HEK293 (cell line): ENCODE results near the gene SPNS2.

ENCODE experiments used
- CTCF ChIA-PET: fragments of 350-600 bp; formaldehyde crosslinking; extraction: SDS; loops from one replicate; lab custom pipeline; 2021; ENCODE audit warnings: antibody characterized with exemption; lab: Yijun Ruan, JAX
- POLR2A ChIA-PET: fragments of 300-600 bp; formaldehyde crosslinking; extraction: SDS; loops from one replicate; lab custom pipeline; 2020; ENCODE audit warnings: antibody characterized with exemption, inconsistent platforms; lab: Yijun Ruan, JAX
- H3K27ac ChIP-seq: fragments of 200-500 bp; sonication (Bioruptor generic); 2 replicates; pipeline ENCODE4 v1.5.1; 2014; ENCODE audit warnings: low read depth, low read length, control low read depth, inconsistent platforms; ENCODE audit errors: extremely low read depth
- H3K36me3 ChIP-seq, 2 experiments: fragments of 200-500 bp in 1 of 2; sonication (Bioruptor generic) in 1 of 2; 1 replicate in 1 of 2; 2 replicates in 1 of 2; pipeline ENCODE4 v1.5.1; 2014 to 2017; ENCODE audit warnings: inconsistent platforms in 2 of 2, low read length in 2 of 2; ENCODE audit not compliant: control insufficient read depth in 2 of 2, insufficient read depth in 1 of 2
- H3K4me1 ChIP-seq: fragments of 200-500 bp; sonication (Bioruptor generic); 2 replicates; pipeline ENCODE4 v1.5.1; 2014; ENCODE audit warnings: mild to moderate bottlenecking, low read length, inconsistent platforms; ENCODE audit not compliant: control insufficient read depth, insufficient read depth
- H3K4me3 ChIP-seq: 2 replicates; pipeline ENCODE4 v1.5.1; 2011; ENCODE audit warnings: low read depth, mild to moderate bottlenecking, control low read depth, low read length, moderate library complexity
- H3K9me3 ChIP-seq: fragments of 200-500 bp; sonication (Bioruptor generic); 2 replicates; pipeline ENCODE4 v1.5.1; 2014; ENCODE audit warnings: low read depth, low read length, inconsistent platforms; ENCODE audit not compliant: control insufficient read depth, insufficient read depth
- KLF1 ChIP-seq: fragments of 450-650 bp; formaldehyde crosslinking; IDR thresholded peaks from 2 replicates; pipeline ENCODE4 v1.5.1; 2016; ENCODE audit warnings: missing biosample characterization, missing genetic modification characterization
- KLF17 ChIP-seq: fragments of 450-650 bp; formaldehyde crosslinking; IDR thresholded peaks from 2 replicates; pipeline ENCODE4 v1.5.1; 2016; ENCODE audit warnings: missing biosample characterization, missing genetic modification characterization
- KLF9 ChIP-seq: fragments of 450-650 bp; formaldehyde crosslinking; IDR thresholded peaks from 2 replicates; pipeline ENCODE4 v1.5.1; 2016; ENCODE audit warnings: missing biosample characterization, missing genetic modification characterization, low read depth
- OSR2 ChIP-seq: fragments of 450-650 bp; formaldehyde crosslinking; IDR thresholded peaks from 2 replicates; pipeline ENCODE4 v1.5.1; 2016; ENCODE audit warnings: missing biosample characterization, missing genetic modification characterization
- ZFP3 ChIP-seq: fragments of 450-650 bp; formaldehyde crosslinking; IDR thresholded peaks from 2 replicates; pipeline ENCODE4 v1.5.1; 2016; ENCODE audit warnings: low read depth, missing biosample characterization, missing genetic modification characterization
- ZIC2 ChIP-seq: fragments of 450-650 bp; formaldehyde crosslinking; IDR thresholded peaks from 2 replicates; pipeline ENCODE4 v1.5.1; 2016; ENCODE audit warnings: missing biosample characterization, missing genetic modification characterization
- ZNF146 ChIP-seq: fragments of 450-650 bp; formaldehyde crosslinking; IDR thresholded peaks from 2 replicates; pipeline ENCODE4 v1.5.1; 2016; ENCODE audit warnings: missing biosample characterization, missing genetic modification characterization
- ZNF16 ChIP-seq: fragments of 450-650 bp; formaldehyde crosslinking; IDR thresholded peaks from 2 replicates; pipeline ENCODE4 v1.5.1; 2016; ENCODE audit warnings: low read depth, missing biosample characterization, missing genetic modification characterization
- ZNF202 ChIP-seq: fragments of 450-650 bp; formaldehyde crosslinking; IDR thresholded peaks from 2 replicates; pipeline ENCODE4 v1.5.1; 2016; ENCODE audit warnings: missing biosample characterization, missing genetic modification characterization, borderline replicate concordance
- ZNF223 ChIP-seq: fragments of 450-650 bp; formaldehyde crosslinking; IDR thresholded peaks from 2 replicates; pipeline ENCODE4 v1.5.1; 2016; ENCODE audit warnings: missing biosample characterization, missing genetic modification characterization
- ZNF248 ChIP-seq: fragments of 450-650 bp; formaldehyde crosslinking; IDR thresholded peaks from 2 replicates; pipeline ENCODE4 v1.5.1; 2017; ENCODE audit warnings: missing biosample characterization, missing genetic modification characterization
- ZNF324 ChIP-seq: fragments of 450-650 bp; formaldehyde crosslinking; IDR thresholded peaks from 2 replicates; pipeline ENCODE4 v1.5.1; 2016; ENCODE audit warnings: missing biosample characterization, missing genetic modification characterization
- ZNF391 ChIP-seq: fragments of 450-650 bp; formaldehyde crosslinking; IDR thresholded peaks from 2 replicates; pipeline ENCODE4 v1.5.1; 2016; ENCODE audit warnings: low read depth, missing biosample characterization, missing genetic modification characterization, borderline replicate concordance
- ZNF544 ChIP-seq: fragments of 450-650 bp; formaldehyde crosslinking; IDR thresholded peaks from 2 replicates; pipeline ENCODE4 v1.5.0; 2017; ENCODE audit warnings: missing biosample characterization, missing genetic modification characterization
- ZNF624 ChIP-seq: fragments of 450-650 bp; formaldehyde crosslinking; IDR thresholded peaks from 2 replicates; pipeline ENCODE4 v1.5.1; 2017; ENCODE audit warnings: missing biosample characterization, missing genetic modification characterization
- ZNF701 ChIP-seq: fragments of 450-650 bp; formaldehyde crosslinking; IDR thresholded peaks from 2 replicates; pipeline ENCODE4 v1.5.1; 2016; ENCODE audit warnings: missing biosample characterization, missing genetic modification characterization
- ZNF704 ChIP-seq: fragments of 450-650 bp; formaldehyde crosslinking; IDR thresholded peaks from 2 replicates; pipeline ENCODE4 v1.5.1; 2016; ENCODE audit warnings: missing biosample characterization, missing genetic modification characterization
- ZXDB ChIP-seq: fragments of 450-650 bp; formaldehyde crosslinking; IDR thresholded peaks from 2 replicates; pipeline ENCODE4 v1.5.1; 2016; ENCODE audit warnings: missing biosample characterization, missing genetic modification characterization
- TF ChIP-seq, protein P1 (sequence below): fragments of 450-650 bp; formaldehyde crosslinking; IDR thresholded peaks from 2 replicates; pipeline ENCODE4 v1.5.1; 2016; ENCODE audit warnings: missing biosample characterization, missing genetic modification characterization

Gene SPNS2

GRCh38 chr17:4549781-4550533 lies 51.3 kb downstream of the SPNS2 start:
- H3K4me1 ChIP-seq, result 0 out of 2 replicates have a peak, but pooled peaks cover 3% of the 10 kb centered on the region
- no peak overlapping the region for H3K4me3 ChIP-seq
- peaks cover 39 to 95% of the 10 kb centered on the region in 2 experiments for H3K36me3 ChIP-seq
- no peak for TF ChIP-seq ZNF146
- no peak for TF ChIP-seq ZNF202 (tag by site-specific recombination)
- TF ChIP-seq, protein P1, sequence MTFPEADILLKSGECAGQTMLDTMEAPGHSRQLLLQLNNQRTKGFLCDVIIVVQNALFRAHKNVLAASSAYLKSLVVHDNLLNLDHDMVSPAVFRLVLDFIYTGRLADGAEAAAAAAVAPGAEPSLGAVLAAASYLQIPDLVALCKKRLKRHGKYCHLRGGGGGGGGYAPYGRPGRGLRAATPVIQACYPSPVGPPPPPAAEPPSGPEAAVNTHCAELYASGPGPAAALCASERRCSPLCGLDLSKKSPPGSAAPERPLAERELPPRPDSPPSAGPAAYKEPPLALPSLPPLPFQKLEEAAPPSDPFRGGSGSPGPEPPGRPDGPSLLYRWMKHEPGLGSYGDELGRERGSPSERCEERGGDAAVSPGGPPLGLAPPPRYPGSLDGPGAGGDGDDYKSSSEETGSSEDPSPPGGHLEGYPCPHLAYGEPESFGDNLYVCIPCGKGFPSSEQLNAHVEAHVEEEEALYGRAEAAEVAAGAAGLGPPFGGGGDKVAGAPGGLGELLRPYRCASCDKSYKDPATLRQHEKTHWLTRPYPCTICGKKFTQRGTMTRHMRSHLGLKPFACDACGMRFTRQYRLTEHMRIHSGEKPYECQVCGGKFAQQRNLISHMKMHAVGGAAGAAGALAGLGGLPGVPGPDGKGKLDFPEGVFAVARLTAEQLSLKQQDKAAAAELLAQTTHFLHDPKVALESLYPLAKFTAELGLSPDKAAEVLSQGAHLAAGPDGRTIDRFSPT (tag by site-specific recombination), result peak; percentile 32; the same call in 1 of the 2 replicates
- no peak for TF ChIP-seq KLF9
- TF ChIP-seq OSR2 (tag by site-specific recombination), result no peak
- no peak for TF ChIP-seq KLF1
- no peak for TF ChIP-seq ZNF544 (tag by site-specific recombination)
- POLR2A ChIA-PET, result interaction anchor here (0.6 to 1.1 kb wide), 3 partner anchors 10 to 1669 kb away, joined by 4 to 6 read pairs (median 5); no protein-coding TSS in a partner anchor
- no peaks in the 10 kb centered on the region for H3K9me3 ChIP-seq
- no peak overlapping the region for H3K27ac ChIP-seq
- CTCF ChIA-PET, result interaction anchor here (1.1 to 3.0 kb wide), 3 partner anchors 12 to 129 kb away, joined by 3 to 13 read pairs (median 6); no protein-coding TSS in a partner anchor

- no peak overlapping the region for H3K27ac ChIP-seq
- 0 out of 2 replicates have a peak, but pooled peaks cover 3% of the 10 kb centered on the region for H3K4me1 ChIP-seq
- peaks cover 39 to 88% of the 10 kb centered on the region in 2 experiments for H3K36me3 ChIP-seq
- TF ChIP-seq ZFP3 (tag by site-specific recombination) (no peak), ZNF391 (no peak), ZNF324 (tag by site-specific recombination) (no peak), ZNF704 (no peak), ZNF624 (tag by site-specific recombination) (no peak), ZNF223 (tag by site-specific recombination) (no peak), KLF1 (no peak), ZIC2 (tag by site-specific recombination) (no peak), ZXDB (no peak), KLF17 (tag by site-specific recombination) (no peak), ZNF701 (tag by site-specific recombination) (no peak), ZNF248 (tag by site-specific recombination) (no peak), ZNF16 (tag by site-specific recombination) (no peak), ZNF544 (tag by site-specific recombination) (no peak)
- TF ChIP-seq, protein P1 (tag by site-specific recombination), result no peak
- TF ChIP-seq, all 188 proteins: peak for 0
- Histone ChIP-seq H3K4me3 (no peak overlapping the region), H3K9me3 (no peaks in the 10 kb centered on the region)
- ChIA-PET CTCF (interaction anchor here (0.6 to 3.0 kb wide), 4 partner anchors 12 to 211 kb away, joined by 3 to 13 read pairs (median 6); no protein-coding TSS in a partner anchor), POLR2A (interaction anchor here (0.6 kb wide), 1 partner anchor 1670 kb away, joined by 5 read pairs; no protein-coding TSS in a partner anchor)
Measured at GRCh38 chr17:4550534-4551039, 51.9 kb downstream of the SPNS2 start.
